NCI-H146 treated with DMSO at 0.1 percent for 48 hours (cell line): ENCODE measurements around the gene TMEM221.

Experiments
- DNase-seq: peaks from one replicate; lab custom pipeline; 2025; ENCODE audit not compliant: unreplicated experiment; lab: John Stamatoyannopoulos, UW

Gene TMEM221

DNA sequence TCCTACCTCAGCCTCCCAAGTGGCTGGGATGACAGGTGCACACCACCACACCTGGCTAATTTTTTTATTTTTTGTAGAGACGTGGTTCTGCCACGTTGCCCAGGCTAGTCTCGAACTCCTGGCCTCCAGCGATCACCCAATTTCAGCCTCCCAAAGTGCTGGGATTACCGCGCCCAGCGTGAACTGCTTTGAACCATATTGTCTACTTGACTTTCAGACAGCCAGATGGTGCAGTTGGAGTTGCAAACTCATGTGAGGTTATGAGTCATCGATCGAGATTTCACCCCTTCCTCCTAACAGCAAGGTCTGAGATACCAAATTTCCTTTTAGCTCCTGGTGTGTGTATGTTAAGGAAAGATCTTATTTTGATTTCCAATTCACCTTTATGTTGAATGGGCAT is 24.6 kb upstream of the TMEM221 start:
- no peak for DNase-seq

DNA sequence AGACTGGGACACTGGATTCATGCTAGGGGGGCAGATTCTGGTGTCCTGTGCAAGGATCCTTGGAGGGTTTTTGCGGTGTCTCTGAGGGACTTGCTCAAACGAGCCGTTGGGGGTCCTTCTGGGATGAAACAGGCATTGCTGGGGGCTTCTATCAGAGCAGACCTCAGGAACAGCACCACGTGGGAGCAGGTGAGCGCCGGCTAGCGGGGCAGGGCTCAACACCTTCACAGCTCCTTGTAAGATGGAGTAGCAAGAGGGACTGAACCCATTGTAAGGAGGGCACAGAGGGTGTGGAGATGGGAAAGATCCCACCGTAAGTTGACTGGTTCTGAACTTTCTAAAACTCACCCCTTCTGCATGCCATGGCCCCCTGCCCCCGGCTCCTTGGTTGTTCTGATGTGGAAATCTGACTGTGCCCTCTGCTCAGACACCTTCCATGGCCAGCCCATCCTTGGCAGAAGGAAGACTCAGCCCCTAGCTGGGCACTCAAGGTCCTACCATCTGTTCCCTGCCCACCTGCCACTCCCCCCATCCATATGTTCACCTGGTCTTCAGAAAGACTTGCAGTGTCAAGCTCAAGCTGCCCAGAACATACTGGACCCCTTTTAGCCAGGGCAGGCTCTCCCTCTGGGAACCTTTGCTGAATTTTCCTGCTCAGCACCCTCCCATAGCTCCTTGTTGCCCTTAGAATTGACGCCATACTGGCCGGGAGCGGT is 23.1 kb upstream of the TMEM221 start:
- no peak for DNase-seq

GRCh38 chr19:17470068-17470841 is 21.8 kb upstream of the TMEM221 start, which contains the start of gene SLC27A1:
TSS of gene SLC27A1 (plus strand) at chr19:17470524. CDS start at chr19:17470541, 17 bp downstream.
- DNase-seq: peak; percentile 98

DNA sequence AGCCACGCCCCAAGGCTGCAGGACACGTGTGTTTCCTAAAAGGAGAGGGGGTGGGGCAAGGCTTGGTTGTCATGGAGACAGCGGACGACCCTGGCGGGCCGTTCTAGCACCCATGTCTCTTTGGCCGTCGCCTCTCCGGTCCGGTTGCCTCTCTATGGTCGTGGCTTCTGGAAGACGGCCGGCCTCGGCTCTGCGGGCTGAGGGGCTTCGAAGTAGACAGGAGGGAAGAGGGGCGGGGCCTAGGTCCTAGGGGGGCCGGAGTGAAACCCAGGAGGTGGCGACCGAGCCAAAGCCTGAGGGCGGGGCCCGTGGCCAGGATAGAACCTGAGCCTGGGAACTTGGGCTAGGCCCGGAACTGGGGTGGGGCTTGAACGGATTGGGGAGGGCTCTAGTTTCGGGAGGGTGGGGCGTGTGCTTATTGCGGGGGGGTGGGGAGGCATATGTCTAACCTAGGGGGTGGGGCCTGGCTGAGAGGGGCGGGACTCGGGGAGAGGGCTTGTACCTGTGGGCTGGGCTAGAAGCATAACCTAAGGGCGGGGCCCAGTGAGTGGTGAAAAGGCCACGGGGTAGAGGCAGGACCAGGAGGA is 21.1 kb upstream of the TMEM221 start:
- peak; percentile 98 for DNase-seq

- DNase-seq: no peak
Observed at GRCh38 chr19:17469092-17469480, 20.6 kb upstream of the TMEM221 start.

DNA sequence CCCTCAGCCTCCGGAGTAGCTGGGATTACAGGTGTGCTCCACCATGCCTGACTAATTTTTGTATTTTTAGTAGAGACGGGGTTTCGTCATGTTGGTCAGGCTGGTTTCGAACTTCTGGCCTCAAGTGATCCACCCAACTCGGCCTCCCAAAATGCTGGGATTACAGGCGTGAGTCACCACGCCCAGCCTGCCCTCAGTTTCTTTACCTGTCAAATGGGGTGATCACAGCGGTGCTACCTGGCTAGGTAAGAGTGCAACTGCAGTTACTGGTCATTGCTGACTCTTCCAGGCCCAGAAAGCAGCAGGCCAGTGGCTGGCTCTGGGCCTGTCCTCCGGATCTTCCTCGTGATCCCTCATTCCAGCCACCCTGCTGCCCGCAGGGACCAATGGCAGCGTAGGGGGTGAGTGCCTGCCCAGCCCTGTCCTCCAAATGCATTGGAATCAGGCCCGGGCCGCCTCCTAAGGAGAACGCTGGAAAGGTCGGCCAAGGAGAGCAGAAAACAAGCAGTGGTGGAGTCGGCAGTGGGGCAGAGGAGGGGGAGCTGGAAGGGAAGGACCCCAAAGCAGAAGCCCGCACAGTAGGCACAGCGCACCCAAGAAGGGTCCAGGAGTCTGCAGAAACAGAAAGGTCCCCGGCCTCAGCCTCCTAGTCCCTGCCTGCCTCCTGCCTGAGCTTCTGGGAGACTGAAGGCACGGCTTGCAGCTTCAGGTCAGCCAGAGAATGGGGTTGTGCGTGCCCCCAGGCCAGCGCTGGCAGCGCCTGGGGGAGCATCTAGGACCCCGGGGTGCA is 20.0 kb upstream of the TMEM221 start:
- no peak for DNase-seq

GRCh38 chr19:17467471-17468301 is 19.2 kb upstream of the TMEM221 start:
- DNase-seq: no peak

DNA sequence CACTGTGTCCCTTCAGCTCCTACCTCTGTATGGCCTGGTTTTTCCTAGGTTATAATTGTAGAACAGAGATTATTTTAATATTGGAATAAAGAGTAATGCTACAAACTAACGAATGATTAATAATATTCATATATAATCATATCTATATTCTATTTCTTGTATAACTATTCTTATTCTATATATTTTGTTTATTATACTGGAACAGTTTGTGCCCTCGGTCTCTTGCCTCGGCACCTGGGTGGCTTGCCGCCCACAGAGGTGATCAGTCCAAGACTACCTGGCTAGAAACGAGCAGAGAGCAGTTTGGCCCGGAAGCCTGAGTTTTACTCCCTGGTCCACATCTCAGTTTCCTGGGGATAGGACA is 18.0 kb upstream of the TMEM221 start:
- DNase-seq: no peak

GRCh38 chr19:17460372-17461230 is 12.1 kb upstream of the TMEM221 start, which contains the start of gene NXNL1:
TSS of gene NXNL1 (minus strand) at chr19:17460926. CDS start at chr19:17460869, 57 bp downstream.
- no peak for DNase-seq

- no peak for DNase-seq
Observed at GRCh38 chr19:17458970-17459369, 10.5 kb upstream of the TMEM221 start.

- DNase-seq: no peak
Observed at GRCh38 chr19:17457616-17458015, 9.1 kb upstream of the TMEM221 start.

GRCh38 chr19:17456127-17456526 is 7.7 kb upstream of the TMEM221 start:
- no peak for DNase-seq

GRCh38 chr19:17455308-17456123 is 7.0 kb upstream of the TMEM221 start:
- no peak for DNase-seq

- DNase-seq: no peak
Observed at GRCh38 chr19:17454576-17455071, 6.2 kb upstream of the TMEM221 start.

GRCh38 chr19:17451820-17452219 is 3.4 kb upstream of the TMEM221 start:
- DNase-seq: no peak

DNA sequence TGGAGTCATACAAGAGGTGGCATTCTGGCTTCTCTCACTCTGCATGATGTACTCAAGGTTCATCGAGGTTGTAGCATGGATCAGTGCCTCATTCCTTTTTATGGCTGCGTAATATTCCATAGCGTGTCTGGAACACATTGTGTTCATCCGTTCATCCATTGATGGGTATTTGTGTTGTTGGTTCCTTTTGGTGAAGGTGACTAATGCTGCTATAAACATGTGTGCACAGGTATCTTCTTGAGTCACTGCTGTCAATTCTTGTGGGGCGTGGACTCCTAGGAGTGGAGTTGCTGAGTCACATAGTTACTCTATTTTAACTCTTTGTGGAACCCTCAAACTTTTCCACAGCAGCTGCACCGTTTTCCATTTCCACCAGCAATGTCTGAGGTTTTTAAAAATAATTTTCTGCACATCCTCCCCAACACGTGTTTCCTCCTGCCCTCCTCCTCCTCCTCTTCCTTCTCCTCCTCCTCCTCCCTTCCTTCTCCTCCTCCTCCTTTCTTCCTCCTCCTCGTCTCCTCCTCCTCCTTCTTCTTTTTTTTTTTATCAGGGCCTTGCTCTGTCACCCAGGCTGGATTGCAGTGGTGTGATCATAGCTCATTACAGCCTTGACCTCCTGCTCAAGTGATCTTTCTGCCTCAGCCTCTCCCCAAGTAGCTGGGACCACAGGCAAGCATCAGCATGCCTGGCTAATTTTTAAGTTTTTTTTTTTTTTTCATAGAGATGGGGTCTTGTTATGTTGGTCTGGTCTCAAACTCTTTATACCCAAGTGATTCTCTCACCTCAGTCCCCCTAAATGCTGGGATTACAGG is 2.0 kb upstream of the TMEM221 start:
- no peak for DNase-seq

DNA sequence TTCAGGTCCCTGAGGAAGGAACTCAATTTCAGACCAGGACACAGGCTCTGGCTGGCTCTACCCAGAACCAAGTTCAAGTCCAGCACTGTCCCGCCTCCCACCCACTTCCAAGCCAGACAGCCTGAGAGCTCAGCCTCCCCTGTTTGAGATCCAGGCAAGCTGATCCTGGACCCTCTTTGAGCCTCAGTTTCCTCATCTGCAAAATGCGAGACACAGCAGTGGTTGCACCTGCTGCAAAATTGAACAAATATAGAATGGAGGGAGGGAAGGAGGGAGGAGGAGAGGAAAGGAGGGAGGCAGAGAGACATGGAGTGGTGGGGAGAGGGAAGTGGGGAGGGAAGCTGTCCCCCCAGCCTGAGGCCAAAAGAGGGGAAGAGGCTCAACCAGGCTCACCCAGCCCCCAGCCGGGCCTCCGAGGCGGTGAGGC is 751 bp downstream of the TMEM221 start:
- no peak for DNase-seq
